Endothelial cell (in vitro differentiated cells): ENCODE results near the gene OOSP2. TPM values are rescaled to one million over a fixed set of nuclear protein-coding genes. Genes with fewer than 3 reads are reported as not detected.

ENCODE experiments used
- DNase-seq: peaks from one replicate; pipeline ENCODE4 v3.0.0; 2021; ENCODE audit warnings: low spot score
- H3K27ac Mint-ChIP-seq: one replicate; pipeline ENCODE4 v1.8.0; 2021; ENCODE audit warnings: mixed read lengths, inconsistent platforms; ENCODE audit not compliant: unreplicated experiment
- H3K27me3 Mint-ChIP-seq: one replicate; pipeline ENCODE4 v1.8.0; 2021; ENCODE audit warnings: mild to moderate bottlenecking, moderate library complexity, mixed read lengths, inconsistent platforms; ENCODE audit not compliant: unreplicated experiment
- H3K36me3 Mint-ChIP-seq: one replicate; pipeline ENCODE4 v1.8.0; 2021; ENCODE audit warnings: mild to moderate bottlenecking, low read depth, mixed read lengths, inconsistent platforms; ENCODE audit not compliant: unreplicated experiment
- H3K4me1 Mint-ChIP-seq: one replicate; pipeline ENCODE4 v1.8.0; 2021; ENCODE audit warnings: mild to moderate bottlenecking, mixed read lengths, inconsistent platforms; ENCODE audit not compliant: unreplicated experiment
- H3K4me3 Mint-ChIP-seq: one replicate; pipeline ENCODE4 v1.8.0; 2021; ENCODE audit warnings: mild to moderate bottlenecking, mixed read lengths, inconsistent platforms; ENCODE audit not compliant: unreplicated experiment
- H3K9me3 Mint-ChIP-seq: one replicate; pipeline ENCODE4 v1.8.0; 2021; ENCODE audit warnings: mixed read lengths, inconsistent platforms; ENCODE audit not compliant: unreplicated experiment
- total RNA-seq: library from RNA; stranded (reverse); fragmentation: NEBNext Ultra II Directional; extraction: Animal tissue kit (Norgen Biotek cat#: 25700); gene quantifications from one replicate; pipeline ENCODE4 v1.2.1, GENCODE V29; 2021; ENCODE audit not compliant: unreplicated experiment
- TF ChIP-seq, protein P1 (sequence below): fragments of 200-600 bp; sonication (generic); IDR thresholded peaks from one replicate; pipeline ENCODE4 v1.5.0; 2021; ENCODE audit warnings: antibody characterized with exemption; ENCODE audit not compliant: unreplicated experiment

Gene OOSP2
- total RNA-seq, 1 donor from 2014 or later, result not detected

DNA sequence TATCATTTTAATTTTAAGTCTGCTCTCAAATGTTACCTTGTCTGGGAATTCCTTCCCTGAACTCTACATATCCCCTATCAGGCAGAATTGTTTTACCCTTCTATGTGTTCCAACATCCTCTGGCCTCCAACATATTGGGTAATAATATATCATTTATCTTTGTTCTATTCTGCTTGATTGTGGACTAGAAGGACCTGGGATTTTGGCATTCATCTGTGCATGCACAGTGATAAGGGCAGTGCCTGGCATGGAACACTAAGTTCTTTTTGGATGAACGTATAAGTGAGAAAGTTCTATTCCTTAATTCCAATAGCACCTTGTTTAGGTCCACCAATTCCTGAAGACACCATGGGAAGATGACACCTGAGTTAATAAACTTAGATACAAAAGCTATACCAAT is 47.0 kb downstream of the OOSP2 start:
- Mint-ChIP-seq H3K27ac (no peak overlapping the region), H3K27me3 (no peaks in the 10 kb centered on the region), H3K4me3 (no peak overlapping the region), H3K9me3 (no peaks in the 10 kb centered on the region), H3K4me1 (peaks cover 4% of the 10 kb centered on the region), H3K36me3 (no peaks in the 10 kb centered on the region)
- DNase-seq, result no peak
- TF ChIP-seq, protein P1, sequence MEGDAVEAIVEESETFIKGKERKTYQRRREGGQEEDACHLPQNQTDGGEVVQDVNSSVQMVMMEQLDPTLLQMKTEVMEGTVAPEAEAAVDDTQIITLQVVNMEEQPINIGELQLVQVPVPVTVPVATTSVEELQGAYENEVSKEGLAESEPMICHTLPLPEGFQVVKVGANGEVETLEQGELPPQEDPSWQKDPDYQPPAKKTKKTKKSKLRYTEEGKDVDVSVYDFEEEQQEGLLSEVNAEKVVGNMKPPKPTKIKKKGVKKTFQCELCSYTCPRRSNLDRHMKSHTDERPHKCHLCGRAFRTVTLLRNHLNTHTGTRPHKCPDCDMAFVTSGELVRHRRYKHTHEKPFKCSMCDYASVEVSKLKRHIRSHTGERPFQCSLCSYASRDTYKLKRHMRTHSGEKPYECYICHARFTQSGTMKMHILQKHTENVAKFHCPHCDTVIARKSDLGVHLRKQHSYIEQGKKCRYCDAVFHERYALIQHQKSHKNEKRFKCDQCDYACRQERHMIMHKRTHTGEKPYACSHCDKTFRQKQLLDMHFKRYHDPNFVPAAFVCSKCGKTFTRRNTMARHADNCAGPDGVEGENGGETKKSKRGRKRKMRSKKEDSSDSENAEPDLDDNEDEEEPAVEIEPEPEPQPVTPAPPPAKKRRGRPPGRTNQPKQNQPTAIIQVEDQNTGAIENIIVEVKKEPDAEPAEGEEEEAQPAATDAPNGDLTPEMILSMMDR, result no peak

DNA sequence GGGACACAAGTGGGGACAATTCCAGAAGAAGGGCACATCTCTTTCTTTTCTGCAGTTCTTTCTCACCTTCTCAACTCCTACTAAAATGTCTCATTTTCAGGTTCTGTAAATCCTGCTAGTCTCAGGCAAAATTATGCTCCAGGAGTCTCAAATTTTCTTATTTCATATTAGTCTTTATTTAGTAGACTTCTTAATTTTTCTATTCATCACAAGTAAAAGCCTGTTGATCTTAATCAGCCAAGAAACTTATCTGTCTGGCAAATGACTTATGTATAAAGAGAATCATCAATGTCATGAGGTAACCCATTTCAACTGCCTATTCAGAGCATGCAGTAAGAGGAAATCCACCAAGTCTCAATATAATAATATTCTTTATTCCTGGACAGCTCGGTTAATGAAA is 48.2 kb downstream of the OOSP2 start, which contains the start of gene MS4A2:
Gene MS4A2 (plus strand): TSS at position 301 of the 400 bp plus-strand sequence. CDS start 102 bp downstream, outside the sequence.
- H3K27ac Mint-ChIP-seq, result no peak within 1 kb of the TSS
- no peak for DNase-seq
- no peaks in the 10 kb centered on the region for H3K27me3 Mint-ChIP-seq
- H3K9me3 Mint-ChIP-seq, result no peaks in the 10 kb centered on the region
- H3K36me3 Mint-ChIP-seq, result no peaks in the 10 kb centered on the region
- no peak within 1 kb of the TSS for H3K4me3 Mint-ChIP-seq
- TF ChIP-seq, protein P1, result no peak
- H3K4me1 Mint-ChIP-seq, result peaks cover 4% of the 10 kb centered on the region

DNA sequence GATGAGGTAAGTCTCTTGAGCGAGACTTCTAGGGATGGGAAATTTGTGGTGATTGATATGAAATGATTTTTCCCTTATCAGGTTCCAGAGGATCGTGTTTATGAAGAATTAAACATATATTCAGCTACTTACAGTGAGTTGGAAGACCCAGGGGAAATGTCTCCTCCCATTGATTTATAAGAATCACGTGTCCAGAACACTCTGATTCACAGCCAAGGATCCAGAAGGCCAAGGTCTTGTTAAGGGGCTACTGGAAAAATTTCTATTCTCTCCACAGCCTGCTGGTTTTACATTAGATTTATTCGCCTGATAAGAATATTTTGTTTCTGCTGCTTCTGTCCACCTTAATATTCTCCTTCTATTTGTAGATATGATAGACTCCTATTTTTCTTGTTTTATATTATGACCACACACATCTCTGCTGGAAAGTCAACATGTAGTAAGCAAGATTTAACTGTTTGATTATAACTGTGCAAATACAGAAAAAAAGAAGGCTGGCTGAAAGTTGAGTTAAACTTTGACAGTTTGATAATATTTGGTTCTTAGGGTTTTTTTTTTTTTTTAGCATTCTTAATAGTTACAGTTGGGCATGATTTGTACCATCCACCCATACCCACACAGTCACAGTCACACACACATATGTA is 55.4 kb downstream of the OOSP2 start:
- TF ChIP-seq, protein P1, result no peak
- Mint-ChIP-seq H3K4me1 (peaks cover 17% of the 10 kb centered on the region), H3K36me3 (no peaks in the 10 kb centered on the region), H3K27ac (no peak overlapping the region), H3K9me3 (no peaks in the 10 kb centered on the region), H3K27me3 (no peaks in the 10 kb centered on the region), H3K4me3 (no peak overlapping the region)
- DNase-seq, result no peak

DNA sequence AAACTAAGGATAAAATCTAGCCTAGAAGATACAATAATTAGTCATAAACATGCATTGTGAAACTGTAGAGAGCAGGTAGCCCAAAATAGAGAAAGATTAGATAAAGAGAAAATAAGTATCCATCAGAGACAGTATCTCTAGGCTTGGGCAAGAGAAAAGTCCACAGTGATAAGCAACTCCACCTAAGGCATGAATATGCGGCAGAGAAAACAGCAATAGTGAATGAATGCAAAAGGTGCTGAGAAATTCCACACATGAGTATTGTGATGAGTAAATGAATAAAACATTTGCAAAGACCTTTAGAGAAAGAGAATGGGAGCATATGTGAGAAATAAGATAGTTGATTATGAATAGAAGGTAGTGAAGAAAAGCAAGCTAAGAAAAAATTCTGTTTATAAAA is 57.0 kb downstream of the OOSP2 start:
- Mint-ChIP-seq H3K27me3 (no peaks in the 10 kb centered on the region), H3K4me1 (peaks cover 27% of the 10 kb centered on the region), H3K4me3 (no peak overlapping the region), H3K9me3 (no peaks in the 10 kb centered on the region), H3K27ac (no peak overlapping the region), H3K36me3 (no peaks in the 10 kb centered on the region)
- TF ChIP-seq, protein P1, result no peak
- DNase-seq, result no peak

Other genes starting within 250 kb of the OOSP2 start
- 47.2 TPM for gene MRPL16, start 229.6 kb upstream of the OOSP2 start, total RNA-seq
- gene CBLIF, start 194.9 kb upstream of the OOSP2 start, total RNA-seq, result not detected
- gene TCN1, start 173.9 kb upstream of the OOSP2 start, total RNA-seq, result not detected
- gene OOSP3, start 161.6 kb upstream of the OOSP2 start, total RNA-seq, result 0.54 TPM
- gene OOSP1, start 102.0 kb upstream of the OOSP2 start, total RNA-seq, result 0.38 TPM
- gene OOSP4A, start 76.4 kb upstream of the OOSP2 start, total RNA-seq, result not detected
- not detected for gene OOSP4B, start 23.2 kb upstream of the OOSP2 start, total RNA-seq
- gene MS4A3, start 16.3 kb downstream of the OOSP2 start, total RNA-seq, result 1.4 TPM
- 0.10 TPM for gene MS4A2, start 48.3 kb downstream of the OOSP2 start, total RNA-seq
- gene MS4A6A, start 142.7 kb downstream of the OOSP2 start, total RNA-seq, result not detected
- gene MS4A4E, start 202.7 kb downstream of the OOSP2 start, total RNA-seq, result not detected
- gene MS4A4A, start 240.3 kb downstream of the OOSP2 start, total RNA-seq, result not detected